Epithelial cell of esophagus (primary cell): ENCODE measurements around the gene TRPM3.
A peak's percentile ranks its signal among the peaks of the same experiment; 100 is the strongest.

ENCODE experiments used
- DNase-seq: peaks from one replicate; pipeline ENCODE4 v3.0.0; 2010; ENCODE audit warnings: low read depth
- H3K4me3 ChIP-seq: 2 replicates; pipeline ENCODE4 v1.5.1; 2011; ENCODE audit warnings: mild to moderate bottlenecking, low read length, control low read depth
- CTCF ChIP-seq: IDR thresholded peaks from 2 replicates; pipeline ENCODE4 v1.5.1; 2011; ENCODE audit warnings: low read depth, mild to moderate bottlenecking, low read length, control low read depth, inconsistent platforms; ENCODE audit not compliant: insufficient read depth; ENCODE audit errors: missing control alignments

TRPM3 gene

GRCh38 chr9:71090896-71091295, 30.5 kb downstream of the TRPM3 start:
- no peak overlapping the region for H3K4me3 ChIP-seq
- no peak for DNase-seq
- TF ChIP-seq CTCF = no peak

- TF ChIP-seq CTCF = no peak
- peak; percentile 27 for DNase-seq
These were observed 42.0 kb downstream of the TRPM3 start for GRCh38 chr9:71079451-71079850.

GRCh38 chr9:71076096-71076495, 45.3 kb downstream of the TRPM3 start:
- DNase-seq = no peak

More at GRCh38 chr9:71079451-71079850, 42.0 kb downstream of the TRPM3 start:
- no peak overlapping the region for H3K4me3 ChIP-seq

GRCh38 chr9:71073494-71073893, 47.9 kb downstream of the TRPM3 start:
- TF ChIP-seq CTCF = no peak
- no peak for DNase-seq
- H3K4me3 ChIP-seq = no peak overlapping the region

More at GRCh38 chr9:71076096-71076495, 45.3 kb downstream of the TRPM3 start:
- no peak overlapping the region for H3K4me3 ChIP-seq
- TF ChIP-seq CTCF = no peak

- no peak for DNase-seq
- TF ChIP-seq CTCF = no peak
These were observed 48.8 kb downstream of the TRPM3 start for GRCh38 chr9:71072587-71072986.

GRCh38 chr9:71071633-71072032, 49.8 kb downstream of the TRPM3 start:
- no peak for DNase-seq
- TF ChIP-seq CTCF = no peak
- no peak overlapping the region for H3K4me3 ChIP-seq

More at GRCh38 chr9:71072587-71072986, 48.8 kb downstream of the TRPM3 start:
- H3K4me3 ChIP-seq = no peak overlapping the region

- H3K4me3 ChIP-seq = no peak overlapping the region
- DNase-seq = no peak
- no peak for TF ChIP-seq CTCF
These were observed 62.8 kb downstream of the TRPM3 start for GRCh38 chr9:71058660-71059059.
